GM19043 (cell line): Measurements from ENCODE around the gene ESYT2.

Experiments
- ATAC-seq: cut with Tn5 transposase; IDR thresholded peaks from one replicate; pipeline ENCODE4 v1.9.1; 2021; ENCODE audit warnings: low read depth; ENCODE audit not compliant: unreplicated experiment

Gene ESYT2

DNA sequence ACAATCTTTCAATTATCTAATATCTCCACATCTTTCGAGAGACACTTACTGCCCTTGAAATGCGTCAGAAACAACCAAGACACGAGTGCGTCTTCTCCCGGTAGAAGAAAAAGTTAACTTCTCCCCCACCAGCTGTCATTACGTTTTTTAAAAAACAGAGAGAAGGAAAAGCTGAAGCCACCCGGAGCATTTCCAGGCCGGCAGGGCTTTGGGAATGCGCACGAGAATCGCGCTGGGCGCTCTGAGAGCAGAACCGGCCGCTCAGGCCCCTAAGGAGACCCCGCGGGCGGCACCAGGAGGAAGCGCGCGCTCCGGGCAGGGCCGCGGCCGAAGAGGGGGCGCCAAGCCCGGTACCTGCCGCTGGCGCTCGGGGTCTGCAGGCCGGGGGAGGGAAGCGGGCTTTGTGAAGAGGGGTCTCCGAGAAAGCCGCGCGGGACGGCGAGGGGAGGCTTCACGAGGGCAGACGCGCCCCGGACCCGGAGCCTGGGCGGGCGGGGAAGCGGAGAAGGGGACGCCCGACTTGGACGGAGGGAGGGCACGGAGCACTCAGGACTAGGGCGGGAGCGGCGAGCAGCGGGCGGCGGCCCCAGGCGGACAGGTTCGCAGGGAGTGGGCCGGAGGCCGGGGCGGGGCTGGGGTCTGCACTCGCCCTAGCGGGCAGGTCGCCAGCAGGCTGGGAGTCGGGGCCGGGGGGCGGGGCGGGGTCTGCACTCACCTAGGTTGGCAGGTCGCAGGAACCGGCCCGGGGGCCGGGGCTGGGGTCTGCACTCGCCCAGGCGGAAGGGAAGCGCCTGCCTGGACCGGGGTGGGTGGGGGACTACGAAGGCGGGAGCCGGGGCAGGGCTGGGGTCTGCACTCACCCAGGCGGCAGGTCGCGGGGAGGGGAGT, 932 bp downstream of the ESYT2 start:
- ATAC-seq: no peak

DNA sequence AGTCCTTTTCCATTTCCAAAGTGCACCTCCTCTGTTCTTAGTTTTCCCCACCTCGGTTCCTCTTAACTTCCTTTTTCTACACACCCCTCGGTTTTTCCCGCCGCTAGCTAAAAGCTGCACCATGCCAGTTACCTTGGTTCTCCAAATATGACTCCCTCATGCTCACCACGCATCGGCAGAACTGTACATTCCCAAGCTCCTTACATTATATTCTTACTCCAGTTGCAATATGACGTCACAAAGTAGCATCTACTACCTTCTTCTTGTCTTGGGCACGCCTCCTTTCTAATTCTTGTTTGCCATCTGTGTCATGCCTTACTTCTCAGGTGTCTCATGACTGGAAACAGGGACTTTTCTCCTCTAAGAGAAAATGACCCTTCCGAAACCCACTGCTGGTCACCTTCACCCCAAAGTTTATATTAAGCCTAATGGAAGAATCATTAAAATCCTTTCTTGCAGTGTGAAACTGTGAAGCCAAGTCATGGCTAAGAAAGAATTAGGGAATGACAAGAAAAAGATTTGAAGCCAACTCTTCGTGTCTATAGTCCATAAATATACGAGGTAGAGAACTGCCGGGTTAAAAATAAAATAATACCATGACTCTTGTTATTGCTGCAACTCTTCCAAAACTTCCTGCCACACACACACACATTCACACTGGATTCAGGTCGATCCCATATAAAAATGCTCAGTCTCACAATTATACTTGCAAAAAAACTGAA, 1.7 kb downstream of the ESYT2 start:
- no peak for ATAC-seq

DNA sequence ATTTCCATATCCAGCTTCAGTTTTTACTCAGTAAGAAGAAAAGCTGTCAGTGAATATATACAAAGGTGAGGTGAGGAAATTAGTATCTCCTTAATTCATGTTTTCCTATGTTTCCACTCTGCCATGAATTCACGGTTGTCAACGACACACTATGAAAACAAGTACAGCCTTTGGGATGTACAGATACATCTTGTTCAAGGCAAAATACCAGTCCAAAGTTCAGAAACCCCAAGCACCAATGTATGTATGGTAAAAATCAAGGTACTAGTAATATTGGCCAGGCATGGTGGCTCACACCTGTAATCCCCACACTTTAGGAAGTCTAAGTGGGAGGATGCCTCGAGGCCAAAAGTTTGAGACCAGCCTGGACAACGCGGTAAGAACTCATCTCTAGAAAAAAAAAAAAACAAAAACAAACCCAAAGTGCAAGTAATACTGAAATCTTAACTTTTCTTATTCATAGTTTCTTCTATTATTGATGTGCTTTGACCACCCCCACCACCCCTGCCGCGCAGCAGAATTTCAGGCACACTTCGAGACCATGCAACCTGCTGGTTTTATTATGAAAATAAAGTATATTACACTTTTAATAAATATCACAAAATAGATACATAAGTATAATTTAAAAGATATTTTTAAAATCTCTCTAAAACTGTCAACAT, 3.5 kb downstream of the ESYT2 start:
- no peak for ATAC-seq

DNA sequence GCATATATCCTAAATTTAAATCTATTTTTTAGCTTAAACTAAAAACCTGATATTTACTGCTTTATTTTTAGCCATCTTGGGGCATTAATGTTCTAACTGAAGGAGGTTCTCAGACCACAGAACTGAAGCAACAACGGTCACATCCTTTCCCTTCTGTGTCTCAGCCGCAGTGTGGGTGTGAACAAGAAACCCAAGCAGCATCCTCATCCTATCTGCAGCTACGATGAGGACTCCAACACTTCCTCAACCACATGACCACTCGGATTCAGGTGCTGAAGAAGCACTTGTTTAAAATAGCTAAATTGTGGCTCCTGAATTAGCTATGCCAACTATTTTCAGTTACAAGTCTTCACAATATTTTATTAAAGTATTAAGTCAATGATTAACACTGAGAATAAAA, 5.3 kb downstream of the ESYT2 start:
- ATAC-seq: peak; percentile 79

DNA sequence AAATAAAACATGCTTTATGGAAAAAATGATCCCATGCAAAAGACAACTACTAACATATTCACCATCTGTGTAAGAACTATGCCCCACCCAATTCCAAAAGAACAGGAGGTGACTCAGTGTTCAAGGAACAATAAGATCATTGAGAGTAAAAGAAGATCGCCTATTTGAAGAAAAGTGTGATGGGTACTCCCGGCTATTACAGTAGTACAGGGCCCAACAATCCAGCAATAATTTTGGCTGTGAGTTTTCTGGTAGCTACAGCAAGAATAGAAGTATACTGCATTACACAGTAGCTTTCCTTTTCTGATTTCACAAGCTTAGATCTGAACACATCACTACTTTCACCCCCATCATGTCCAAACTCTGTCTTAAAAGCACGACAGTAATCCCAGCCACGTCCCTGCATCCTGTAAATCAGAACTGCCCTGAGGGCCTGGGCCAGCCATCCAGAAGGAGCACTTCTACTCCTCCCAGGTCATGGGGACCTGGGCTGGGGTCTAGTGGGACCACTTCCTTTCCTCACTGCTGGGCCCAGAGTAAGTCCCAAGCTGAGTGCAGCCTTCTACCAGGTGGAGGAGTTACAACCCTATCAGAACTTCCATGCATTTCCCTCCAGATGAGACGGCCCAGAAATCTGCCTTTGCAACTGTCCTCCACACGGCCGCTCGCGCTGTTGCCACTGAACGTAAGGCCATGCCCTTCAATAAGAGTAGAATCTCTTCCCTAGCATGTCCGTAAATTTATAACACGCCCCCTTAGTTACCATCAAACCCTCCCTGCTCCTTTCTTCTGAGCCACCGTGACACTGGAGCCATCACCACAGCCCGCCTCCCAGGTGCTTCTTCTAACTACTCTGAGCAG, 7.9 kb downstream of the ESYT2 start:
- ATAC-seq: no peak

DNA sequence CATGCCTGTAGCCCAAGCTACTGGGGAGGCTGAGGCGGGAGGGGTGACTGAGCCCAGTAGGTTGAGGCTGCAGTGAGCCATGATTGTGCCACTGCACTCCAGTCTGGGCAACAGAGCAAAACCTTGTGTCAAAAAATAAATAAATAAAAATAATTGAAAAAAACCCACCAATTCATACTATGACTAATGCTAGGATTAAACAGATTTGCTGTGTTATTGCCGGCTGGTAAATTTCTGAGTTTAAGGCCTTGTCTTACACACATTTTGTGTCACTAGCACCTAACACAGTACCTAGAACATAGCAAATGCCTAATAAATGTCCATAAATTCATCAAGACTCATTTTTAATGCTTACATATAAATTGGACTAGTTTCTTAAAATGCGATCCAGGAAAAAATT, 8.7 kb downstream of the ESYT2 start:
- ATAC-seq: no peak

DNA sequence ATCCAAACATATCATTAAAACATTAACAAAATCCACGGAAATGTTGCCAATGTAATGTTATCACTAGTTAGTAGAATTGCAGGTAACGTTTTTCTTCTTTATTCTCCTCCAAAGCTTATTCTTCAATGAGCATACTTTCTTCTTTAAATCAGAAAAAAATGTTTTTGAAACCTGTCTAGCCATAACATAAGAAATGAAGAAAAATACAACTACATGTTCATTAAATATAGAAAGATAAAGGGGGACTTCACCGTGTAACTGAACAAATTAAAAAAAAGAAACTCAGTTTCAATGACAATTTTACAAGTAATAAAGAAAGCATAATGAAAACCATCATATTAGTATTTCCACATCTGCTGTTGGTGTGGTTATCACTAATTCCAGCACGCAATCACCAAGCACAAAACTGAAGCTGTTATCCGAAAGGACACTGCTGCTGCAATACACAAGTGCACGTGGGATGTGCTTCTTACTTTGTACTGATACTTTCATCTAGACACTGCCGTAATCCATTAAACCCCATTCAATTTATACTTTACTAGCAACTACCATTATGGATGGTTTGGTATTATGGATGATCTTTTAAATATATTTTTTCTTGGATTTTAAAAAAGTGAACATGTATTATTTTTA, 9.6 kb downstream of the ESYT2 start:
- no peak for ATAC-seq

DNA sequence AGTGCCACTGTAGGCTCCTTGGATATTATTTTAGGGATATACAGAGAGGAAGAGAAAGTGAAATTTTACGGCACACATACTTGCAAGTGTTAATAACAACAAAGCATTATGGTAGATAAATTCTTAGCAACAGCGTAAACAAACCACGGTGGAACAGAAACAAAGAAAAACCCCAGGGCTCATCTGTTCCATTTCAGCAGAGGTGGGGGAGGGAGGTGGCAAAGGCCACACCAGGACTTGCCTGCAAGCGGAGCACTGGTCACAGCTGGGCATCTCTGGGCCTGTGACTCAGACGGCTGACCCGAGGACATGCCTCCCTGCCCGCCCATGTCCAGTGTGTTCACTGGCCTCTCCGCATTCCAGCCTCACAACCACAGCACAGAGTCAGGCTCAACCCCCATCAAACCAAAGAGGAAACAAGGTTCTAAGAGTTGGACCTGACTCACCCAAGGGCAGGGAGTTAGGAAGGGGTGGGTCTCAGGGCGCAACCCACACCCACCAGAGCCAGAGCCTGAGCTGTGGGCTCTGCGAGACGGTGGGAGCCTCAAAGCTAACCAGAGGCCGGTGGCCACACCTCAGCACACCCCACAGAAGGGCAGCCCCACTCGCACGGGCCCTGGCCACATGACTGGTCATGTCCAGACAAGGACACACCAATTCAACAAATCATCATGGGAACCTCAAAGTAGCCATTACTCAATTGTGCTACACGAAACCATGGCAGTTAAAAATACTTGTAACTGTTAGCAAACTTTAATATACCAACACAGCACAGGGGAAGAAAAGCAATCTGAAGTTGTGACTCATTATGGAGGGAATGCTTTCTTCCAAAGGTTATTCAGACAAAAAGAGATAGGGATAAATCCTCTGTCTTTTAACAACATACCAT, 10.7 kb downstream of the ESYT2 start:
- ATAC-seq: peak; percentile 83

DNA sequence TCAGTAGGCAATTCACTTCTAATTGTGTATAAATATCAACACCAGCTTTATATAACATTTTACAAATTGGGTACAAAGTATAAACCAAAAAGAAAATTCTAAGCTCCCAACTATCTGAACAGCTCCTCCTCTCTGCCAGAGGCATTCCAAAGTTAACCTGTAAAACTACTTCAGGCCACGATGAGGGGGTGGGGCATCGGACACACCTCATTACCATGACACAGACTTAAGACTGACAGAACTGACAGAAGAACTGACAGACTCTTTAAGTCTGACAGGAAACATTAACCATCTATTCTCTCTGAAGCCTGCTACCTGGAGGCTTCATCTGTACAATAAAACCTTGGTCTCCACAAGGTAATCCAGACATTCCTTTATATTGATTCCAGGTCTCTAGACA, 12.3 kb downstream of the ESYT2 start:
- ATAC-seq: no peak

DNA sequence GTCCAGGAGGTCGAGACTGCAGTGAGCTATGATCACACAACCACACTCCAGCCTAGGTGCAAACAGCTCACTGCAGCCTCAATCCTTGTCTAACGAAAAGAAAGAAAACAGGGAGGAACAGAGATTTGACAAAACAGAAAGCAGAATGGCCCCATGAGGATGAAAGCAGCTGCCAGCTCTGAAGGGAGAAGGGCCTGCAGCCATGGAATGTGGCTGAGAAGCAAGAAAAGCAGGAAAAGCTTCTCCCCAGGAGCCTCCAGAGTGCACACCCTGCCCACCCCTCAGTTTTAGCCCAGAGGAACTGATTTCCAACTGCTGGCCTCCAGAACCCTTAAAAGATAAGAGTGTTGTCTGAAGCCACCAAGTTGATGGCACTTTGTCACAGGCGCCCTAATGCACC, 13.0 kb downstream of the ESYT2 start:
- ATAC-seq: no peak

DNA sequence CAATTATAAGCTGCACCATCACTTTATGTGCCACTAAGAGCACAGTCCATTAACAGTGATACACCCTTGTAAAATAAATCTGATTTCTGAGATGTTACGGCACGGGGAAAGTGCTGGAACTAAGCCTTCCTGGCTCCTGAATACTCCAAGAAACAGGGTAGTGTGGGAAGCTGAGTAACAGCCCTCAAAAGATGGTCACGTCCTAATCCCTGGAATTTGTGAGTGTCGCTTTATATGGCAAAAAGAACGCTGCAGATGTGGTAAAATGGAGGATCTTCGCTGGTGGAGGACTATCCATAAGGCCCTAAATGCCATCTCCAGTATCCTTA, 13.5 kb downstream of the ESYT2 start:
- no peak for ATAC-seq

DNA sequence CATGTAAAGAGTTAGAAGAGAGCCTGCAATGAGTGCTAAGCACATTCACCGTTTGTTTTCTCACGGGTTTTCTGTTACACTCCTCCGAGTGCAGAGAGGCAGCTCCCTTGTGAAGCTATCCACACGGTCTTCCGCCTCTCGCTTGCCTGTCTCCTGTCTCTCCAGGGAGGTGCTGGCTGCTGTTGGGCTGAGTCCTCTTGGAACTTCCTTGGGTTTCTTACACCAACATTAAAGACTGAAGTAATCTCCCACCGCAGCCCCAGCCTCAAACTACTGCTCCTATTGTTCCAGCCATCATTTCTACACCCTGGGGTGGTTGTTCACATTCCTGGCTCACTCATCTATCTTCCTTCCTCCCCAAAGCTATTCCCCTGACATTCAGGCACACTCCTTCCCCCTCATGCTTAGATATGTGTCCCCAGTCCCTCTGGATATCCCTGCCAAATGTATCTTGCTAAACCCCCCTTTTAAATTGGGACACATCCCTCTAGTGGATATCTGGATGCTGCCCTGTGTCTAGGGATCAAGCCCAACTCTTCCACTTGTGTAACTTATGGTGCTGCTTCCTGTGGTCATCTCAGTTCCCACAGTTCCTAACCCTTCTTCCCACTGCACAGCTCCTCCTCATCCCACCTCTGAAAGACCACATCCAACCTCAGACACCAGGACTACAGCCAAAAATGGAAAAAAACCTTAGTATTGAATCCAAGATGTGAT, 14.1 kb downstream of the ESYT2 start:
- ATAC-seq: no peak

DNA sequence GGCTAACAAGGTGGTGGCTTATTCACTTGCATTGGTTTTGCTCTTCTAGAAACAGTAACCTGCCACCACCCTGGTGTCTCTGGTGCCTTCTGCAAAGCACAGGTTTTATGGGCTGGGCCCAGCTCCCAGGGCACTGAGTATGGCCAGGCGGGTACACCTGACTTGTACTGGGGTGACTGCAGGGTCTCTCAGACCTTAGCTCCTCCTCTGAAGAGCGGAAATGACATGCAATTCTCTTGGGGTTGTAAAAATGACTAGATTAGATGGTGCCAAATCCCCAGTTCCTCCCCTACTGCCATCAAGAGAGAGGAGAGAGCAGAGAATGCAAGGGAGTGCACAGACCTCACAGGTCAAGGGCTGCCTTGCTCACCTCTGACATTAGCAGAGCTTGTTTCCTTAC, 14.7 kb downstream of the ESYT2 start:
- ATAC-seq: no peak

DNA sequence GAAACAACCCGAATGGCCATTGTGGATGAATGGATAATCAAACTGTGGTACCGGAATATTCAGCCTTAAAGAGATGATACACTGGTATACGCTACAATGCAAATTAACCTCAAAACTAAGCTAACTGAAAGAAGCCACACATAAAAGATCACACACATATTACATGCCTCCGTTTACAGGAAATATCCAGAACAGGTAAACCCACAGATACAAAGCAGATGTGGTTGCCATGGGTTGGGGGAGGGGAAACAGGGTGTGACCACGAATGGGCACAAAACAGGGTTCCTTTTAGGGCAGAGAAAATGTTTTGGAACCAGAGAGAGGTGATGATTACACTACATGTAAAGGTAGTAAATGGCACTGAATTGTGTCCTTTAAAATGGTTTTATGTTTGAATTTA, 16.6 kb downstream of the ESYT2 start:
- no peak for ATAC-seq

DNA sequence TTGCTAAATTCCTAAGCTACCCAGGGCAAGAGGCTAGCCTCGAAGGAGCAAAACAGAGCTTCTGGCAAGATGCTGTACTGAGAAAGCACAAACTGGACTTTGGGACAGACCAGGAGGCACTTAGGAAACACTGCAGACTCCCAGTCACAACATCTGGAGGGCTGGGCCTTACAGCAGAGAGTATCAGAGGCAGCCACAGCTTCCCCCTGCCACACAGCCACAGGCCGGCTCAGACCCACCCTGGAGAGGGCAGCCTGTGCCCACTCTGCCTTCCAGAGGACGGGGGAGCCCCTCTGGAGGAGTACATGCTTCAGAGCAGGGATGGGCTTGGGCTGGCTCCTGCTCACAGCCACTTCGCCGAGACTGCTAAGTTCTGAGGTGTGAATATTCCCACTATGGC, 17.4 kb downstream of the ESYT2 start:
- ATAC-seq: no peak

DNA sequence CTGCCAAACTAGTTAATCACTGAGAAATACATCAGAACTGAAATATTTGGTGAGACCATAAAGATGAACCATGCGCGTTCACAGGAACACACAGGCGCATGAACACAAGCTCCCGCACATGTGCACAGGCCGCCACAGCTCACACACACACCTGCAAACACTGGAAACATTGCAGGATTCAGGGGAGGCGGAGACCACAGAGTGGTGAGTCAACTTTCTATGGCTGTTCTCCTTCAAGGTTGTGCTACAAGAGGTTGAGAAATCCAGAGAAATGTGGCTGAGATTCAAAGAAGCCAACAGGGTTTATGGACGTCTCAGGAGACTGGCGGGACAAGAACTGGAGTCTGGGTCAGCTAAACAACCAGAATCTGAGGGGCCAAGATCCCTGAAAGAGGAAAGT, 17.8 kb downstream of the ESYT2 start:
- ATAC-seq: no peak

DNA sequence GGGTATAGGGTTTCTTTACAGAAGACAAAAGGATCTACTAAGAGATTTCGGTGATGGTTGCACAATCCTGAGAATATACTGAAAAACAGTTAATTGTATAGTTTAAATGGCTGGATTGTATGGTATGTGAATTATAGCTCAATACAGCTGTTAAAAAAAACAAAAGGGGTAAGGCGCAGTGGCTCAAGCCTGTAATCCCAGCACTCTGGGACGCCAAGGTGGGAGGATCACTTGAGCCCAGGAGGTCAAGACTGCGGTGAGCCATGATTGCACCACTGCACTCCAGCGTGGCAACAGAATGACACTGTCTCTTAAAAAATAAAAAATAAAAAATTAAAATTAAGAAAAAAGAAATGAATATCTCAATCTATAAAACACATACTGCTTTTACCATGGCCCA, 18.5 kb downstream of the ESYT2 start:
- no peak for ATAC-seq

DNA sequence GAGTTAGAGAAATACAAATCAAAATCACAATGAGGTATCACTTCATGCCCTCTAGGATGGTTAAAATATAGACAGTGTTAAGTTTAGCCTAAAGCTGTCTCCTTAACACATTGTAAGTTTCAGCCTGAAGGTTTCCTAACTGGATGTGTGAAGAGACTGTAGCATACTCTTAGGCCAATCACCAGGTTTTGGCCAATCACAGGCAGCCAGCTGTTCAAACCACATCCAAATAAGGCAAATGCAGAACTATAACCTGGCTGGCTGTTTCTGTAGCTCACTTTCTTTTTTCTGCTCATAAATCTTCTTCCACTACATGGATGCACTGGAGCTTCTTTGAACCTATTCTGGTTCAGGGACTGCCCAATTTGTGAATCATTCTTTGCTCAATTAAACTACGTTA, 19.7 kb downstream of the ESYT2 start:
- peak; percentile 84 for ATAC-seq

DNA sequence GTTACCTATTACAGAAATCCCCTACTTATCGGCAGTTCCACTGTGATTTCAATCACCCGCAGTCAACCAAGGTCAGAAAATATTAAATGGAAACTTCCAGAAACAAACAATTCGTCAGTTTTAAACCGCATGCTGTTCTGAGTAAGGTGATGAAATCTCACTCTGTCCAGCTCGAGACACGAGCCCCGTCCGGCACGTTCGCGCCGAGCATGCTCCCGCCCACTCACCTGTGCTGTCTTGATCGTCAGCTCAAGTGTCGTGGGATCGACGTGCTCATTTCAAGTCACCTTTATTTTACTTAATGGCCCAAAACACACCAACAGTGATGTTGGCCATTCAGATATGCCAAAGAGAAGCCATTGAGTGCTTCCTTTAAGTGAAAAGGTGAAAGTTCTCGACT, 21.2 kb downstream of the ESYT2 start:
- ATAC-seq: no peak
